CD4-positive, alpha-beta T cell treated with Interleukin-4 for 4 hours (primary cell): ENCODE data around the gene TUBGCP2.
"Not testable (repeated sequence)": the region's sequence is repeated elsewhere in the genome, so short reads cannot be mapped to it uniquely, and the experiment has no call there.

Experiments used
- DNase-seq: peaks from one replicate; pipeline ENCODE4 v3.0.0-alpha.2; 2020

The TUBGCP2 gene

DNA sequence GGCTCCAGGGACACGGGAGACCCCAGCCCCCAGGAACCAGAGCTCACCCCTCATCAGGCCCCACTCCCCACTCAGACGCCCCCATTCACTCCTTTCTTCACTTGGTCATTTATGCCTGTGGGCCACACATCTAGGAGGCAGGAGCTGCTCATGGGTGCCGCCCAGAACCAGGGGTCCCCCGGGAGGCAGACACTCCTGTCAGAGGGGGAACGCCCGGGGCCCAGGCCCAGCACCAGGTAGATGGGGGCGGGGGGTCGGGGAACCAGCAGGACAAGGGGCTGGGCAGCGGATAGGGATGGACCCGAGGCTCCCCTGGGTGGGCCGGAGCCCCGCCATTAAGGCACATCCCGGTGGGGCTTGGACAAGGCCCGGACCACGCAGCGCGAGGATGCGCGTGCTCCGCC is 16.2 kb upstream of the TUBGCP2 start:
- DNase-seq = no peak

DNA sequence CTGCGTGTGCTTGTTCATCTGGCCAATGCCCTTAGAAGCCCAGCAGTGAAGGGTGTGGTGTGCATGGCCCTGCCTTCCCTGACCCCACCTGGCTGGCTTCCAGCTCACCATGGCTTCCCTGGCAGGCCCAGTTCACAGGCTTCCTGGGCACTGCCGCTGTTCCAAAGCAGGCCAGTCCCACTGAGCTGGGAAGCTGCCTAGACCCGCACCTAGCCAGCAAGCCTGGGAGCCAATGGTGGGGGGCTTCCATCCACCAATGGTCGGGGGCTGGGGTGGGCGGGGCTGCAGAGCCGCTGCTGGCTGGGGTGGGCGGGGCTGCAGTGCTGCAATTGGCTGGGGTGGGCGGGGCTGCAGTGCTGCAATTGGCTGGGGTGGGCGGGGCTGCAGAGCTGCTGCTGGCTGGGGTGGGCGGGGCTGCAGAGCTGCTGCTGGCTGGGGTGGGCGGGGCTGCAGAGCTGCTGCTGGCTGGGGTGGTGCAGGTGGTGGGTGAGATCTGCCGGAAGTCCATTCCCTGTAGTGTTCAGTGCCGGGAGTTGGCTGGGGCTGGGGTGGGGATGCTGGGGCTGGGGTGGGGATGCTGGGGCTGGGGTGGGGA is 15.6 kb upstream of the TUBGCP2 start:
- DNase-seq = peak; percentile 55

DNA sequence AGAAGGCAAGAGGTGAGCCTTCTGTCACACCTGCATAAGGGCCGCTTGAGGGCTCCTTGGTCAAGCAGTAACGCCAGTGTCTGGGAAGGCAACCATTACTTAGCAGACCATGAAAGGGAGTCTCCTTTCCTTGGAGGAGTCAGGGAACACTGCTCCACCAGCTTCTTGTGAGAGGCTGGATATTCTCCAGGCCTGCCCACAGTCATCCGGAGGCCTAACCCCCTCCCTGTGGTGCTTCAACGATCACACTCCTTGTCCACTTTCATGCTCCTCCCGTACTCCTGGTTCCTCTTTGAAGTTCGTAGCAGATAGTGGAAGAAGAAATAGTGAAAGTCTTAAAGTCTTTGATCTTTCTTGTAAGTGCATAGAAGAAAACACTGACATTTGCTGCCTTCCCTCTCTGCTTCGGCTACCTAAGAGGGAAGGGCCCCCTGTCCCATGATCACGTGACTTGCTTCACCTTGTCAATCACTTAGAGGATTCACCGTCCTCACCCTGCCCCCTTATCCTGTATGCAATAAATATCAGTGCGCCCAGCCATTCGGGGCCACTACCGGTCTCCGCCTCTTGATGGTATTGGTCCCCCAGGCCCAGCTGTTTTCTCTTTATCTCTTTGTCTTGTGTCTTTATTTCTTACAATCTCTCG is 13.5 kb upstream of the TUBGCP2 start:
- not testable (repeated sequence) for DNase-seq

DNA sequence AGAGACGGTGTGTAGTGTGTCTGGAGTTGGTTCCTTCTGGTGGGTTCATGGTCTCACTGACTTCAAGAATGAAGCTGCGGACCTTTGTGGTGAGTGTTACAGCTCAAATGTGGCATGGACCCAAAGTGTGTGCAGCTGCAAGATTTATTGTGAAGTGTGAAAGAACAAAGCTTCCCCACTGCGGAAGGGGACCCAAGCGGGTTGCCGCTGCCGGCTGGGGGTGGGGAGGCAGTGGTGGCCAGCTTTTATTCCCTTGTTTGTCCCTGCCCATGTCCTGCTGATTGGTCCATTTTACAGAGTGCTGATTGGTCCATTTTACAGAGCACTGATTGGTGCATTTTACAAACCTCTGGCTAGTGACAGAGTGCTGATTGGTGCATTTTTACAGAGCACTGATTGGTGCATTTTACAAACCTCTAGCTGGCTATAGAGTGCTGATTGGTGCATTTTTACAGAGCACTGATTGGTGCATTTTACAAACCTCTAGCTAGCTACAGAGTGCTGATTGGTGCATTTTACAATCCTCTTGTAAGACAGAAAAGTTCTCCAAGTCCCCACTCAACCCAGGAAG is 12.3 kb upstream of the TUBGCP2 start:
- DNase-seq = not testable (repeated sequence)

DNA sequence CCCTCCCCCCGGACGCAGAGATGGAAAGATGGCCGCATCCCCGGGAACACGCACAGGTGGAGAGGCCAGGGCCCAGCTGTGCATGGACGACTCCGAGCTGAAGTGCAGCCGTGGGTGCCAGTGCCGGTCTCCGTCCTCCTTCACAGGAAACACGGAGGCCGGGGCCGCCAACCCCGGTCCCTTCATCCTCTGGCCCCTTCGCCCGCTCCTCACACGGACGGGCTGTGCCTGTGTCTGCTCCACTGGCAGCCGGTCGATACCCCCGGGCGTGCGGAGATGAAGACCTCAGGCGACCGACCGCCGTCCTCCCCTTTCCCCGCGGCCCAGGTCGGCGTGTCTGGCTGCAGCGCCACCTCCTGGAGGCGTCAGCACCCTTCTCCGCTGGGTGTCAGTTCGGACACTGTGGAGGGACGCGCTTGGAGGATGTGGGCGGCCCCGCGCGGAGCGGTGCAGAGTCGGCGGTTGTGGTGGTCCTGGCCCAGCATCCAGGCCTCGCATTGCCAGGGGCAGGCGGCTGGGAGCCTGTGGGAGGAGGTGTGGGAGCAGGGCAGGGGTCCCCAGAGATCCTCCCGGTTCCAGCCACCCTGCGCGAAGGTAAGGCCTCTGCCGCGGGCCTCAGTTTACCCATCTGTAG is 9.9 kb upstream of the TUBGCP2 start:
- DNase-seq = peak; percentile 68

DNA sequence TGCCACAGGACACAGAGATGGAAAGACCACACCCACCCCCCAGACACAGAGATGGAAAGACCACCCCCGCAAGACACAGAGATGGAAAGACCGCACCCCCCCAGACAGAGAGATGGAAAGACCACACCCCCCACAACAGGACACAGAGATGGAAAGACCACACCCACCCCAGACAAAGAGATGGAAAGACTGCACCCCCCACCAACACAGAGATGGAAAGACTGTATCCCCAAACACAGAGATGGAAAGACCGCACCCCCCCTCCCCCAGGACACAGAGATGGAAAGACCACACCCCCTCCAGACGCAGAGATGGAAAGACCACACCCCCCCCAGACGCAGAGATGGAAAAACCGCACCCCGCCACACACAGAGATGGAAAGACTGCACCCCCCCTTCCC is 8.1 kb upstream of the TUBGCP2 start:
- DNase-seq = no peak

DNA sequence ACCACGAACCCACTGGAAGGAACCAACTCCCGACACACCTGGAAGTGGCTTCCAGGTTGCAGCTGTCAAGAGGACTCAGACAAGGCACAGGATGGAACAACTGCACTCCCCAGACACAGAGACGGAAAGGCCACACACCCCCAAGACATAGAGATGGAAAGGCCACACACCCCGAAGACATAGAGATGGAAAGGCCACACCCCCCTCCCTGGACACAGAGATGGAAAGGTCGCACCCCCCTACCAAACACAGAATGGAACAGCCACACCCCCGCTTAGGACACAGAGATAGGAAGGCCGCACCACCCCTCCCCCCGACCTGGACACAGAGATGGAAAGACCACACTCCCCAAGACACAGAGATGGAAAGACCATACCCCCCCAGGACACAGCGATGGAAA is 7.6 kb upstream of the TUBGCP2 start:
- DNase-seq = no peak

DNA sequence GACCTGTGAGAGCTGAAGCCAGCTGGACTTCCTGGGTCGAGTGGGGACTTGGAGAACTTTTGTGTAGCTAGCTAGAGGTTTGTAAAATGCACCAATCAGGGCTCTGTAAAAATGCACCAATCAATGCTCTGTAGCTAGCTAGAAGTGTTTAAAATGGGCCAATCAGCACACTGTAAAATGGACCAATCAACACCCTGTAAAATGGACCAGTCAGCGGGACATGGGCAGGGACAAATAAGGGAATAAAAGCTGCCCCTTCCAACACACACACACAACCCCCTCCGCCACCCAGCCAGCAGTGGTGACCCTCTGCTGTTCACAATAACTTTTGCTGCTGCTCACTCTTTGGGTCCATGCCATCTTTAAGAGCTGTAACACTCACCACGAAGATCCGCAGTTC is 7.2 kb upstream of the TUBGCP2 start:
- DNase-seq = no peak

DNA sequence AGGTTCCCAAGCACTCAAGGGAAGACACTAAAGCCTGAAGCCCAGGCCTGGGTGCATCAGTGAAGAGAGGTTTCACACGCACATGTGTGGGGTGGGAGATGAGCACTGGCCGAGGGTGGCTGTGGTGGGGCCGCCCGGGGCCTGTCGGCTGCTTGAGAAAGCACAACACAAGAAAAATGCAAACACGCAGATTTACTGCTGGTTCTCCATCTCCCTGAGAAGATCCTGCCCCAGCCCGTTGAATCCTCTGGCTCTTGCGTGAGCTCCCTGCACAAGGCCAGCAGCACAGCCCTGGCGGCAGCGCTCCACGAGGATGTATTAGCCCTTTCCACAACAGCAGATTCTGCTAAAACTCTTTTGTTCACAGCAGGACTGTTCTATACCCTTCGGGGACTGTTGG is 6.2 kb upstream of the TUBGCP2 start:
- DNase-seq = no peak

DNA sequence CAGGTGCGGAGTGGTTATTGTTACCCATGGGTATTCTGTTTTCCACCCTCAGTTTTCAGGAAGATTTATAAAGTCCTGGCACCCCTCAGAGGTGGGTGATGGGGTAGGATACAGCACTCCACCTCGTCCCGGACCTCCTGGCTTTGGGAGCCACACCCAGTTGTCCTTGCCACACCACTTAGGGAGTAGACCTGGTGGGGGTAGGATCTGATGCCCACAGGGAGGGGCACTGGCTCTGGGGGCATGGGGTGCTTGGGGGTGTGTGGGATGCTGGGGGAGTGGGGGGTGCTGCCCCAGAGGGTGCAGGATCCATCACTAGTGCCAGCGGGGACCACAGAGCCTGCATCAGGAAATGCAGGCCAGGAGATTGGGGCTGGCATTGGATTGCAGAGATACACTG is 4.5 kb upstream of the TUBGCP2 start:
- DNase-seq = no peak

DNA sequence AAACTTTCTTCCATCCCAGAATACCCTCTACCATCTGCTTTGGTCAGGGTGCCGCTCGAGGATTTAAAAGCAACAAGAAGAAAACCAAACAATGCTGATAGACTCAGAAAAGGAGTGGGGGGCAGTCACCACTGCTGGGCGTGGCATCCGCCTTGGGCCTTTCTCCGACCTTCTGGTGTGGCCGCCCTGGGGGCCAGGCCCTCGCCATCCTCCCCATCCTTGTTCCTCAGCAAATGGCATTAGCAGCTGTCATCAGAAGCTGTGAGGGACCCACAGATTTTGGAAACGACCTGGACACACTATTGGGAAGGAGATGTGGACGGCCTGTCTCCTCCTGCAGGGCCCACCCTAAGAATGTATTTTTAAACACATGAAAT is 4.1 kb upstream of the TUBGCP2 start:
- DNase-seq = no peak

DNA sequence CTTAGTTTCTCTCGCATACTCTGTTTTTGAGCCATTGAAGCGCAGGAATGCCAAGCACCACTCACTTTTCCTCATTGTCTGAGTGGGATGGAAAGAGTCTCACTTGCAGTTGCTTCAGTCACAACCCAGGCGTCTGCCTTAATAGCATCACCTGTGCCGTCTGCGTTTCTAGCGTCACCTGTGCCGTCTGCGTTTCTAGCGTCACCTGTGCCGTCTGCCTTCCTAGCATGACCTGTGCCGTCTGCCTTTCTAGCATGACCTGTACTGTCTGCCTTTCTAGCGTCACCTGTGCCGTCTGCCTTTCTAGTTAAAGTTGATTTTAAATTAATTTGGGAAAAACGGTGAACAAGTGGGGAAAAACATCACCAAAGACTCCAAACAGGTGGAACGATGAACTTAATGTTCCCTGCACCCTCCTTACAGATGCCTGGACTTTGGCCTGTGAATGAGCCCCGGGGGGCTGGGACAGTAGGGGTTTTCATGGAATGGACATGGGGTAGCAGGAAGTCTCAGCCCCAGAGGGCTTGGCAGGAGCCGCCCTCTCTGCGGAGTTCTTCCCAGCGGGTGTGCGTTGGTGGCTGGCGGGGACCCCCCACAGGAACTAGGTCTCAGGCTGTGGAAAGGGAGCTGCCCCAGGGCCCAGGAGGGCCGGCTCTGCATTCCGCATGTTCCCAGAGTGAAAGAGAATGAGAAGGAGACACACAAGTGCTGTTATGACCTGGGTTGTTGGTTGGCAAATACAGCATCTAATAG is 3.5 kb upstream of the TUBGCP2 start:
- no peak for DNase-seq

DNA sequence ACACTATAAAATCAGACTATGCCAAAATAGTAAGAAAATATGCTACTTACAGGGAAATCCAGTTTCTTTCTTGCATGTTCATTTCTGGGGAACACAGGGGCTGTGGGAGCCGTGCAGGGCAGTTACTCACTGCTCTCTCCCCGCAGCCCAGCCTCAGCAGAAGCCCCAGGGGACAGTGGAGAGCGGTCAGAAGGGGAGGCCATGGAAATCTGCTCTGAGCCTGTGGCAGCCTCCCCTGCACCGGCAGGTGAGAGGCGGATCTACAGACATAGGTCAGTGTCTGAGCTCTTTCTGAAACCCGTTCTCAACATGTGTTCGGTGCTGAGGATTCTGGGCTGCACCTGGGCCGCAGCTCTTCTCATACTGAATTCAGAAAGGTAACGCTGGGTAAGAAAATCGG is 2.9 kb upstream of the TUBGCP2 start:
- no peak for DNase-seq

DNA sequence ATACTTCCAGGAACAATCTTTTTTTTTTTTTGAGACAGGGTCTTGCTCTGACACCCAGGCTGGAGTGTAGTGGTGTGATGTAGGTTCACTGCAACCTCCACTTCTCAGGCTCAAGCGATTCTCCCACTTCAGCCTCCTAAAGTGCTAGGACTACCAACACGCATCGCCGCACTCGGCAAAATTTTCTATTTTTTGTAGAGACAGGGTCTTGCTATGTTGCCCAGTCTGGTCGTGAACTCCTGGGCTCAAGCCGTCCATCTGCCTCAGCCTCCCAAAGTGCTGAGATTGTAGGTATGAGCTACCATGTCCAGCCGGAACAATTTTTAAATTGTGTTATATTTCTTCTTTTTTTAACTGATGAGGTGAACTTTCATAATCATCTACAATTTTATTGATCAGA is 2.1 kb upstream of the TUBGCP2 start:
- DNase-seq = no peak

DNA sequence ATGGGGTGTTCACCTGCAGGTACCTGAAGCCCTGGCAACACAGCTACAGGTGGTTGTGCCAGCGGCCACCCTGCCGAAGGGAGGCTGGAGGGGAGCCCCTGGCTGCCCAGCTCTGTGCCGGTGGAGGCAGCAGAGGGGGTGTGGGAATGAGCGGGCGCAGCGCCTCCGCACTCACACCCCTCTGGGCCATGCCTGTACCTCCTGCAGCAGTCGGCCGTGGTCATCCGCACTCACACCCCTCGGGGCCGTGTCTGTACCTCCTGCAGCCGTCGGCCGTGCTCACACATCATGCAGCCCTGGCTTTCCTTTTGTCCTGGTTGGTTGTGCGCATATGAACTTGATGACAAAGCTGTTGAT is 1.7 kb upstream of the TUBGCP2 start:
- no peak for DNase-seq

DNA sequence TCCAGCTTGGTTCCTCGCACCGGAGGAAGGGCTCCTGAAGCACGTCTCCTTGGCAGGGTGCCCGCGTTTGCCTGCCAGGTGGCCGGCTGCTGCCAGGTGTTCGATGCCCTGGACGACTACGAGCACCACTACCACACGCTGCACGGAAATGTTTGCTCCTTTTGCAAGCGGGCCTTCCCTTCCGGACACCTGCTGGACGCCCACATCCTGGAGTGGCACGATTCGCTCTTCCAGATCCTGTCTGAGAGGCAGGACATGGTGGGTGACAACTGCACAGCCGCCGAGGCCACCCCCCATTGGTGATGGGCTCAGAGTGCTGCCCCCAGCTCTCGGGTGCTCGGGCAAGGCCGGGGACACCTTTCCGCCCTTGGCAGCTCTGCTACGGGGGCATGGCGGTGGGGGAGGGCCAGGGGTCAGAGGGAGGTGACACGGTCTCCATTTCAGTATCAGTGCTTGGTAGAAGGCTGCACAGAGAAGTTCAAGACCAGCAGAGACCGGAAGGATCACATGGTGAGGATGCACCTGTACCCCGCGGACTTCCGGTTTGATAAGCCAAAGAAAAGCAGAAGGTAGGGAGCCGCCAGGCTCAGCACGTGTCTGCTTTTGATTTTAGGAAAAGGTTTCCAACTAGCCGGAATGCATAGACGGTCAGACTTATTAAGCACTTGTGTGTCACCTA is 1.2 kb upstream of the TUBGCP2 start:
- DNase-seq = no peak

DNA sequence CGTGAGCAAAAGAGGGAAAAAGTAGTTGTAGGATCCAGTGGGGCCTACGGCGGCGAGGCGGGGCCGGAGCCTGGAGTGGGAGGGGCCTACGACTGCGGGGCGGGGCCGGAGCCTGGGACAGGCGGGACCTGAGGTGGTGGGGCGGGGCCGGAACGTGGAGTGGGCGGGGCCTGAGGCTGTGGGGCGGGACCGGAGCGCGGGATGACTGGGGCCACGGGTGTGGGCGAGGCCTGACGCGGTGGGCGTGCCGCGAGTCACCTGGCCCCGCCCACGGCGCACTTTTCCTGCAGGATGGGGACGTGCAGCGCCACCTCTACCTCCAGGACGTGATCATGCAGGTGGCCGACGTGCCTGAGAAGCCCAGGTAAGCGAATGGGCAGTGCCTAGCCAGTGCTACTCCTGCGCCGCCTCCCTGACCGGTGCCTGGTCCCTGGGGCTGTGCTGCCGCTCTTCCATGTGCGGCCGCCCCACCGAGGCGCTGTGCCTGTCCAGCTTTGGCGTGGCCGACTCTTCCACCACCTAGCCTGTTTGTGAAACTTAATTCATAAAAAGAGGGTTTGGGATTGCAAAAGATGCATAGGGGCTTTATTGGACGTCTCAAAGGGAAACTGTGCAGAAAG is 538 bp upstream of the TUBGCP2 start:
- DNase-seq = peak; percentile 88

DNA sequence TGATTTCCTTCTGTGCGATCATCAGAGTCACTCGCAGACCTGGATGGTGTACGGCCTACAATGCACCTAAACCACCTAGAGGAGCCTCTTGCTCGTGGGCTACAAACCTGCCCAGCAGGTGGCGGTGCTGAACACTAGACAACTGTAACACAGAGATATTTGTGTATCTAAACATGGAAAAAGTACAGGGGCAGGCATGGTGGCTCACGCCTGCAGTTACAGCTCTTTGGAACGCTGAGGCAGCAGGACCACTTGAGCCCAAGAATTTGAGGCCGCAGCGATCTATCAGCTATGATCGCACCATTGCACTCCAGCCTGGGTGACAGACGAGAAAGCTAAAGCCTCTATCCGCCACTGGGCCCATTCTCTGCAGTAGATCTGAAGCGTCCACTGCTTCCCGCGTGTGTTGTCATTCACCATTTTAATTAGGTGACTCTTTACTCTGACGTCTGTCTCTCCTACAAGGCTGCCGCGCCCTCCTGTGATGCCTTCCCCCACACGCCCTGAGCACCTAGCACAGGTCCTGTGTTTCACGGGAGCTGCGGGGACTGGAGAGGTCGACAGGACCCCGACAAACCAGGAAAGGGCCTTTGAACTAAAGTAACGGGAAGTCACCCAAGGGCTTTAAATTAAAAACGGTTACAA is 774 bp downstream of the TUBGCP2 start:
- peak; percentile 91 for DNase-seq

DNA sequence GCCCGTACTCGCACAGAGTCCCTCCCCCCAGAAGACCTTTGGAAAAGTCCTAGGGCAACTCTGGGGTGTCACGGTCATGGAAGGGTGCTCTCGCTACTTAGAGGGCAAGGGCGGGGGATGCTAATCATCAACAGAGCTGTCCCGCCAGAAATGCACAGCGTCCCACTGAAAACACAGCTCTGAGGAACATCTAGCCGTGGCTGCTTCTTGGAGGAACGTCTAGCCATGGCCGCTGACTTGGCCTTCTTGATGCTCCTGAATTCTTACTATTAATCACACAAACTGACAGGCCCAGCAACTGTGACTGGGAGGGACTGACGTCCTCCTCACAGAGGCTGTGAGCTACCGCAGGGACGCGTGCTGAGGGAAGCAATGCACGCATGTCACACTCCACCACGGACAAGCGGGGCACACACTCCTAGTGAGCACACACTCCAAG is 1.7 kb downstream of the TUBGCP2 start:
- no peak for DNase-seq

DNA sequence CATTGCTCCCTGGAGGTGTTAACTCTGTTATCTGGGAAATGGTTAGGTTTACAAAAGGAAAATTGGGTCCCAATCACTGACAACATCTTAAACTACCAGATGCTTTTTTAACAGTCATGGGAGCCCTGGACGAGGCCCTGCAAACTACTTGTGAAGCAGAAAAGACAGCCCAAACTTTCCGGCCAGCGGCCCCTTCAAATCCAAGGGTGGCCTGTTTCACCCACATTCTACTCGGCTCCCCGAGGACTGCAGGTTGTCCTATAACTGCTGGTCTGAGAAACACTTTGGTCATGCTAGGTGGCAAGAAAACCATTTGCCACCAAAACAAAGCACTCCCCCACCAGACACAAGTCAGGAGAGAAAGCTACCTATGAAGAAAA is 2.6 kb downstream of the TUBGCP2 start:
- DNase-seq = no peak

DNA sequence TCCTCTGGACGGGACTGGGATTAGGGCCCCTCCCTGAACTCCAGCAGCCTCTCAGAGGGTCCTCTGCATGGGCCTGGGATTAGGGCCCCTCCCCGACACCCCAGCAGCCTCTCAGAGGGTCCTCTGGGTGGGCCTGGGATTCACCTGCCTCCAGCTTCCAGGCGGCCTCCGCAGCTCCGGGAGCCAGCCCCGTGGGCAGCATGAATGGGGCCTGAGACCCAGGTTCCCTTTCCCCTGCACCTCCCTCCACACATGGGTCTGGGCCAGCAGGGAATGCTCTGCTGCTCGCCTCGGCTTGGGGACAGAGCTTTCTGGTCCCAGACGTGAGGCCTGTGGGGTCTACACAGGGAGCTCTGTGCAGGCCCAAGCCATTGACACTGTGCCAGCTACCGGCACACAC is 5.5 kb downstream of the TUBGCP2 start:
- no peak for DNase-seq

DNA sequence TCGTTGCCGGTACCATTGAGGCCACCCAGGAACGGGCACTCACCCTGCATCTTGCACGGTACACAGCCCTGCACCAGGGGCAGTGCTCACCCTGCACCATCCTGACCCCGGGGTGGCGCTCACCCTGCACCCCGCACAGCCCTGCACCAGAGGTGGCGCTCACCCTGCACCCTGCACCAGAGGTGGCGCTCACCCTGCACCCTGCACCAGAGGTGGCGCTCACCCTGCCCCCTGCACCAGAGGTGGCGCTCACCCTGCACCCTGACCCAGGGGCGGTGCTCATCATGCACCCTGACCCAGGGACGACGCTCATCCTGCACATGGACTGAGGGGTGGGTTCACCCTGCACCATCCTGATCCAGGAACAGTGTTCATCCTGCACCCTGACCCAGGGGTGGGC is 6.4 kb downstream of the TUBGCP2 start:
- DNase-seq = no peak
